ENCODE data around the gene PCDHGA1.

DNA sequence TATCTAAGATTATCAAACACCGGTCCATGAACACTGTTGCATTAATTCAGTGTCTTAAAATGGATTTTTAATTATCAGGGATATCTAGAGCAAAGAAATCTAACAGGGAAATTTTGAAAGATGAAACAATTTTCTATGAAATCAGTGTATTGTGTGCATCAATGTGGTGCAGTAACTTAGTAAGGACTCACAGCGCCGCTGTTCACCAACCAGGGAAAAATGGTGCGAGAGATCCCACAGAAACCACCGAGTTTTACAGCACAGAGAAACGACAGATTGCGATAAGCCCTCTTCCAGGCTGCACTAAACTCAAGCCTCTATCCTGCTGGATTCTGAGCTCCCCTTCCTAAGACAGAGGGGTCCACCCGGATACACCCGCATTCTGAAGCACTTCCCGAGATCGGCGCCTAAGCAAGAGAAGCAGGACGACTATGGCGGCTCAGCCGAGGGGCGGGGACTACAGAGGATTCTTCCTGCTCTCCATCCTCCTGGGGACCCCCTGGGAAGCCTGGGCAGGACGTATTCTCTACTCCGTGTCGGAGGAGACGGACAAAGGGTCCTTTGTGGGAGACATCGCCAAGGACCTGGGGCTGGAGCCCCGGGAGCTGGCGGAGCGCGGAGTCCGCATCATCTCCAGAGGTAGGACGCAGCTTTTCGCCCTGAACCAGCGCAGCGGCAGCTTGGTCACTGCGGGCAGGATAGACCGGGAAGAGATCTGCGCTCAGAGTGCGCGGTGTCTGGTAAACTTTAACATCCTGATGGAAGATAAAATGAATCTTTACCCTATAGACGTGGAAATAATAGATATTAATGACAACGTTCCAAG is 52.4 kb downstream of the PCDHGA1 start, which contains the start of gene PCDHGA7:
- TF ChIP-seq, protein P1, sequence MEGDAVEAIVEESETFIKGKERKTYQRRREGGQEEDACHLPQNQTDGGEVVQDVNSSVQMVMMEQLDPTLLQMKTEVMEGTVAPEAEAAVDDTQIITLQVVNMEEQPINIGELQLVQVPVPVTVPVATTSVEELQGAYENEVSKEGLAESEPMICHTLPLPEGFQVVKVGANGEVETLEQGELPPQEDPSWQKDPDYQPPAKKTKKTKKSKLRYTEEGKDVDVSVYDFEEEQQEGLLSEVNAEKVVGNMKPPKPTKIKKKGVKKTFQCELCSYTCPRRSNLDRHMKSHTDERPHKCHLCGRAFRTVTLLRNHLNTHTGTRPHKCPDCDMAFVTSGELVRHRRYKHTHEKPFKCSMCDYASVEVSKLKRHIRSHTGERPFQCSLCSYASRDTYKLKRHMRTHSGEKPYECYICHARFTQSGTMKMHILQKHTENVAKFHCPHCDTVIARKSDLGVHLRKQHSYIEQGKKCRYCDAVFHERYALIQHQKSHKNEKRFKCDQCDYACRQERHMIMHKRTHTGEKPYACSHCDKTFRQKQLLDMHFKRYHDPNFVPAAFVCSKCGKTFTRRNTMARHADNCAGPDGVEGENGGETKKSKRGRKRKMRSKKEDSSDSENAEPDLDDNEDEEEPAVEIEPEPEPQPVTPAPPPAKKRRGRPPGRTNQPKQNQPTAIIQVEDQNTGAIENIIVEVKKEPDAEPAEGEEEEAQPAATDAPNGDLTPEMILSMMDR (IDR thresholded peaks at IDR 0.05; ENCODE audit: poor library complexity), result no peak
- no peak for TF ChIP-seq EZH2 (IDR thresholded peaks at IDR 0.05; ENCODE audit: borderline replicate concordance)

Measured in hepatocyte (in vitro differentiated cells).